SK-N-SH (cell line): ENCODE measurements around the gene NOSTRIN. TPM values are rescaled to one million over a fixed set of nuclear protein-coding genes. Genes with fewer than 3 reads are reported as not detected.

Source experiments
- CTCF ChIA-PET: fragments of 300-600, 350-600 bp; formaldehyde crosslinking; extraction: SDS; loops from one replicate; lab custom pipeline; 2021; lab: Yijun Ruan, JAX
- POLR2A ChIA-PET: fragments of 350-600 bp; sonication (Branson Sonifier 250); formaldehyde crosslinking; extraction: SDS; loops from one replicate; lab custom pipeline; 2020; ENCODE audit warnings: antibody characterized with exemption, inconsistent platforms; lab: Yijun Ruan, JAX
- DNase-seq: peaks from one replicate; pipeline ENCODE4 v3.0.0; 2012
- H2AFZ ChIP-seq: fragments of 200-600 bp; sonication (generic); 2 replicates; pipeline ENCODE4 v1.8.1; 2016; ENCODE audit warnings: antibody characterized with exemption, mild to moderate bottlenecking, low read depth
- H3F3A ChIP-seq: fragments of 200-600 bp; sonication (generic); replicated peaks from 2 replicates; pipeline ENCODE3; 2016; ENCODE audit warnings: antibody characterized with exemption, mild to moderate bottlenecking; ENCODE audit not compliant: insufficient read depth
- H3K27ac ChIP-seq, 2 experiments: fragments of 200-500 bp in 1 of 2; fragments of 200-600 bp in 1 of 2; sonication (Bioruptor generic) in 1 of 2; sonication (generic), shearing (Covaris generic) in 1 of 2; 2 replicates each; pipeline versions ENCODE4 v1.5.1 to v1.6.1; 2014 to 2016; ENCODE audit warnings: low read depth in 2 of 2, inconsistent platforms in 1 of 2, low read length in 1 of 2, mild to moderate bottlenecking in 1 of 2, mixed read lengths in 1 of 2
- H3K27me3 ChIP-seq: fragments of 200-600 bp; sonication (generic), shearing (Covaris generic); 2 replicates; pipeline ENCODE4 v1.6.1; 2016; ENCODE audit warnings: mixed run types; ENCODE audit not compliant: insufficient read depth
- H3K36me3 ChIP-seq, 2 experiments: fragments of 200-500 bp in 1 of 2; fragments of 200-600 bp in 1 of 2; sonication (Bioruptor generic) in 1 of 2; sonication (generic) in 1 of 2; replicated peaks in 1 of 2; 2 replicates each; pipeline versions ENCODE3 to v1.5.1; 2014 to 2016; ENCODE audit warnings: low read length in 1 of 2, mild to moderate bottlenecking in 1 of 2; ENCODE audit not compliant: insufficient read depth in 2 of 2, control insufficient read depth in 1 of 2
- H3K4me1 ChIP-seq, 2 experiments: fragments of 200-500 bp in 1 of 2; fragments of 200-600 bp in 1 of 2; sonication (Bioruptor generic) in 1 of 2; sonication (generic), shearing (Covaris generic) in 1 of 2; 2 replicates each; pipeline versions ENCODE4 v1.5.1 to v1.6.1; 2014 to 2016; ENCODE audit warnings: low read depth in 1 of 2, low read length in 1 of 2, mixed run types in 1 of 2; ENCODE audit not compliant: insufficient read depth in 2 of 2, control insufficient read depth in 1 of 2
- H3K4me2 ChIP-seq: fragments of 200-600 bp; sonication (generic), shearing (Covaris generic); 2 replicates; pipeline ENCODE4 v1.6.1; 2017; ENCODE audit warnings: mixed run types
- H3K4me3 ChIP-seq, 2 experiments: fragments of 200-500 bp in 1 of 2; fragments of 200-600 bp in 1 of 2; sonication (Bioruptor generic) in 1 of 2; sonication (generic), shearing (Covaris generic) in 1 of 2; 2 replicates each; pipeline versions ENCODE4 v1.5.1 to v1.8.1; 2014 to 2016; ENCODE audit warnings: low read depth in 2 of 2, inconsistent platforms in 1 of 2, low read length in 1 of 2, mild to moderate bottlenecking in 1 of 2, mixed read lengths in 1 of 2, moderate library complexity in 1 of 2
- H3K79me2 ChIP-seq: fragments of 200-600 bp; sonication (generic); 2 replicates; pipeline ENCODE4 v1.8.1; 2017; ENCODE audit warnings: mild to moderate bottlenecking; ENCODE audit not compliant: insufficient read depth
- H3K9ac ChIP-seq: fragments of 200-600 bp; sonication (generic); 2 replicates; pipeline ENCODE4 v1.6.1; 2017; ENCODE audit warnings: mixed run types
- H3K9me2 ChIP-seq: fragments of 200-600 bp; sonication (generic); 2 replicates; pipeline ENCODE4 v1.6.1; 2017; ENCODE audit warnings: mixed run types
- H3K9me3 ChIP-seq: fragments of 200-600 bp; sonication (generic); 2 replicates; pipeline ENCODE4 v1.6.1; 2017; ENCODE audit warnings: mixed run types, mild to moderate bottlenecking, moderate library complexity
- H4K20me1 ChIP-seq: fragments of 200-600 bp; sonication (generic); 2 replicates; pipeline ENCODE4 v1.6.1; 2017; ENCODE audit warnings: mild to moderate bottlenecking, mixed run types; ENCODE audit not compliant: insufficient read depth
- CHD2 ChIP-seq: fragments of 150-350 bp; IDR thresholded peaks from 2 replicates; pipeline ENCODE4 v1.6.1; 2018; ENCODE audit warnings: low read length; ENCODE audit not compliant: partially characterized antibody
- FOXJ3 ChIP-seq: sonication (generic); formaldehyde crosslinking; IDR thresholded peaks from 2 replicates; pipeline ENCODE4 v1.5.1; 2020; ENCODE audit warnings: mild to moderate bottlenecking, missing genetic modification reagents
- FOXM1 ChIP-seq: IDR thresholded peaks from 2 replicates; pipeline ENCODE4 v1.4.0; 2012; ENCODE audit warnings: low read depth, mild to moderate bottlenecking
- GABPA ChIP-seq: IDR thresholded peaks from 2 replicates; pipeline ENCODE4 v1.4.0; 2012; ENCODE audit warnings: low read depth, mild to moderate bottlenecking
- MEF2A ChIP-seq: IDR thresholded peaks from 2 replicates; pipeline ENCODE4 v1.4.0; 2012; ENCODE audit warnings: low read depth, borderline replicate concordance
- POLR2AphosphoS5 ChIP-seq: IDR thresholded peaks from 2 replicates; pipeline ENCODE4 v1.6.1; 2012; ENCODE audit warnings: low read depth, low read length
- RAD21 ChIP-seq: IDR thresholded peaks from 2 replicates; pipeline ENCODE4 v1.6.1; 2012; ENCODE audit warnings: mild to moderate bottlenecking, low read length
- RFX5 ChIP-seq: IDR thresholded peaks from 2 replicates; pipeline ENCODE4 v1.6.1; 2012; ENCODE audit warnings: mild to moderate bottlenecking, improper control_type of control experiment, low read length
- SIN3A ChIP-seq: IDR thresholded peaks from 2 replicates; pipeline ENCODE4 v1.6.1; 2012; ENCODE audit warnings: low read depth, mild to moderate bottlenecking, low read length, moderate library complexity, borderline replicate concordance
- WGBS: methylation state at CpG from one replicate; pipeline ENCODE4 v1.1.6; 2017; ENCODE audit warnings: low lambda C conversion rate; 5-methylcytosine and 5-hydroxymethylcytosine counted together
- polyA plus RNA-seq, 3 experiments: library from polyadenylated mRNA; depleted of rRNA; stranded (reverse); fragments of >200 nt; gene quantifications; 2 replicates each; pipeline ENCODE4 v1.2.3, GENCODE V29; 2012
- TF ChIP-seq, protein P1 (sequence below): fragments of 150-350 bp; IDR thresholded peaks from 2 replicates; pipeline ENCODE4 v1.6.1; 2016; ENCODE audit warnings: mild to moderate bottlenecking, low read depth, low read length
- TF ChIP-seq, protein P2 (sequence below): IDR thresholded peaks from 2 replicates; pipeline ENCODE4 v1.6.1; 2012; ENCODE audit warnings: mild to moderate bottlenecking, low read depth, low read length, moderate library complexity
- TF ChIP-seq, protein P3 (sequence below): fragments of 200-600 bp; sonication (generic); IDR thresholded peaks from 2 replicates; pipeline ENCODE4 v1.6.1; 2017; ENCODE audit warnings: antibody characterized with exemption, mild to moderate bottlenecking, moderate library complexity
- TF ChIP-seq, protein P4 (sequence below): fragments of 150-350 bp; IDR thresholded peaks from 2 replicates; pipeline ENCODE4 v1.6.1; 2017; ENCODE audit warnings: antibody characterized with exemption, low read length, low read depth, borderline replicate concordance

NOSTRIN gene
- polyA plus RNA-seq, 1 of the 3 experiments (the other 2 are of a cell fraction), result not detected

DNA sequence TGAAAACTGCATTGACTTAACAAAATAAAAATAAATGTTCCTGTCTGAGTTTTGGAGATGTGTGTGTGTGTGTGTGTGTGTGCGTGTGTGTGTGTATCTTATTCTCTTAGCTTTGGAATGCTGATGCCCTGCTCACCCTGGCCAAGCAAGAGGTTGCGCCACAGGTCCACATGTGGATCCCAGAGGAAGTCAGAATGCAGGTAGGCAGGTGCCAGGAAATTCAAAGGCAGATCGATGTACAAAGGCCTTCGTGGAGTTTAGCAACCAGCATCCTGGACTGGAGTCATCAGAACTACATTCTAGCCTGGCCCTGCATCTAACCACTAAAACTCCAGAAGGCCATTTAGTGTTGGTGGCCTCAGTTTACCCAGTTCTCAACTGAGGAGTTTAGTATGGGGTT lies 111.1 kb downstream of the NOSTRIN start:
- TF ChIP-seq POLR2AphosphoS5, result no peak
- no peak for TF ChIP-seq MEF2A
- no peak for TF ChIP-seq RAD21
- no peak for TF ChIP-seq FOXM1
- TF ChIP-seq, protein P1, sequence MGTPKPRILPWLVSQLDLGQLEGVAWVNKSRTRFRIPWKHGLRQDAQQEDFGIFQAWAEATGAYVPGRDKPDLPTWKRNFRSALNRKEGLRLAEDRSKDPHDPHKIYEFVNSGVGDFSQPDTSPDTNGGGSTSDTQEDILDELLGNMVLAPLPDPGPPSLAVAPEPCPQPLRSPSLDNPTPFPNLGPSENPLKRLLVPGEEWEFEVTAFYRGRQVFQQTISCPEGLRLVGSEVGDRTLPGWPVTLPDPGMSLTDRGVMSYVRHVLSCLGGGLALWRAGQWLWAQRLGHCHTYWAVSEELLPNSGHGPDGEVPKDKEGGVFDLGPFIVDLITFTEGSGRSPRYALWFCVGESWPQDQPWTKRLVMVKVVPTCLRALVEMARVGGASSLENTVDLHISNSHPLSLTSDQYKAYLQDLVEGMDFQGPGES, result no peak
- no peak for TF ChIP-seq GABPA
- no peak for TF ChIP-seq SIN3A
- TF ChIP-seq FOXJ3 (CRISPR knock-in tag), result no peak
- TF ChIP-seq RFX5, result no peak
- TF ChIP-seq, protein P2, sequence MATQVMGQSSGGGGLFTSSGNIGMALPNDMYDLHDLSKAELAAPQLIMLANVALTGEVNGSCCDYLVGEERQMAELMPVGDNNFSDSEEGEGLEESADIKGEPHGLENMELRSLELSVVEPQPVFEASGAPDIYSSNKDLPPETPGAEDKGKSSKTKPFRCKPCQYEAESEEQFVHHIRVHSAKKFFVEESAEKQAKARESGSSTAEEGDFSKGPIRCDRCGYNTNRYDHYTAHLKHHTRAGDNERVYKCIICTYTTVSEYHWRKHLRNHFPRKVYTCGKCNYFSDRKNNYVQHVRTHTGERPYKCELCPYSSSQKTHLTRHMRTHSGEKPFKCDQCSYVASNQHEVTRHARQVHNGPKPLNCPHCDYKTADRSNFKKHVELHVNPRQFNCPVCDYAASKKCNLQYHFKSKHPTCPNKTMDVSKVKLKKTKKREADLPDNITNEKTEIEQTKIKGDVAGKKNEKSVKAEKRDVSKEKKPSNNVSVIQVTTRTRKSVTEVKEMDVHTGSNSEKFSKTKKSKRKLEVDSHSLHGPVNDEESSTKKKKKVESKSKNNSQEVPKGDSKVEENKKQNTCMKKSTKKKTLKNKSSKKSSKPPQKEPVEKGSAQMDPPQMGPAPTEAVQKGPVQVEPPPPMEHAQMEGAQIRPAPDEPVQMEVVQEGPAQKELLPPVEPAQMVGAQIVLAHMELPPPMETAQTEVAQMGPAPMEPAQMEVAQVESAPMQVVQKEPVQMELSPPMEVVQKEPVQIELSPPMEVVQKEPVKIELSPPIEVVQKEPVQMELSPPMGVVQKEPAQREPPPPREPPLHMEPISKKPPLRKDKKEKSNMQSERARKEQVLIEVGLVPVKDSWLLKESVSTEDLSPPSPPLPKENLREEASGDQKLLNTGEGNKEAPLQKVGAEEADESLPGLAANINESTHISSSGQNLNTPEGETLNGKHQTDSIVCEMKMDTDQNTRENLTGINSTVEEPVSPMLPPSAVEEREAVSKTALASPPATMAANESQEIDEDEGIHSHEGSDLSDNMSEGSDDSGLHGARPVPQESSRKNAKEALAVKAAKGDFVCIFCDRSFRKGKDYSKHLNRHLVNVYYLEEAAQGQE, result no peak
- TF ChIP-seq, protein P3, sequence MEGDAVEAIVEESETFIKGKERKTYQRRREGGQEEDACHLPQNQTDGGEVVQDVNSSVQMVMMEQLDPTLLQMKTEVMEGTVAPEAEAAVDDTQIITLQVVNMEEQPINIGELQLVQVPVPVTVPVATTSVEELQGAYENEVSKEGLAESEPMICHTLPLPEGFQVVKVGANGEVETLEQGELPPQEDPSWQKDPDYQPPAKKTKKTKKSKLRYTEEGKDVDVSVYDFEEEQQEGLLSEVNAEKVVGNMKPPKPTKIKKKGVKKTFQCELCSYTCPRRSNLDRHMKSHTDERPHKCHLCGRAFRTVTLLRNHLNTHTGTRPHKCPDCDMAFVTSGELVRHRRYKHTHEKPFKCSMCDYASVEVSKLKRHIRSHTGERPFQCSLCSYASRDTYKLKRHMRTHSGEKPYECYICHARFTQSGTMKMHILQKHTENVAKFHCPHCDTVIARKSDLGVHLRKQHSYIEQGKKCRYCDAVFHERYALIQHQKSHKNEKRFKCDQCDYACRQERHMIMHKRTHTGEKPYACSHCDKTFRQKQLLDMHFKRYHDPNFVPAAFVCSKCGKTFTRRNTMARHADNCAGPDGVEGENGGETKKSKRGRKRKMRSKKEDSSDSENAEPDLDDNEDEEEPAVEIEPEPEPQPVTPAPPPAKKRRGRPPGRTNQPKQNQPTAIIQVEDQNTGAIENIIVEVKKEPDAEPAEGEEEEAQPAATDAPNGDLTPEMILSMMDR, result no peak
- TF ChIP-seq CHD2, result no peak
- TF ChIP-seq, protein P4, sequence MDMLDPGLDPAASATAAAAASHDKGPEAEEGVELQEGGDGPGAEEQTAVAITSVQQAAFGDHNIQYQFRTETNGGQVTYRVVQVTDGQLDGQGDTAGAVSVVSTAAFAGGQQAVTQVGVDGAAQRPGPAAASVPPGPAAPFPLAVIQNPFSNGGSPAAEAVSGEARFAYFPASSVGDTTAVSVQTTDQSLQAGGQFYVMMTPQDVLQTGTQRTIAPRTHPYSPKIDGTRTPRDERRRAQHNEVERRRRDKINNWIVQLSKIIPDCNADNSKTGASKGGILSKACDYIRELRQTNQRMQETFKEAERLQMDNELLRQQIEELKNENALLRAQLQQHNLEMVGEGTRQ, result no peak
- peaks cover 6% of the 10 kb centered on the region for H3K27me3 ChIP-seq
- peaks cover 0 to 4% of the 10 kb centered on the region in 2 experiments; a peak in 2 of 4 replicates for H3K4me1 ChIP-seq
- H3K9me2 ChIP-seq, result no peaks in the 10 kb centered on the region
- no peak overlapping the region for H3K27ac ChIP-seq
- DNase-seq, result no peak
- no peaks in the 10 kb centered on the region for H3K36me3 ChIP-seq
- H3K9ac ChIP-seq, result no peak overlapping the region
- WGBS, result 84% methylated on average over 4 of the region's 4 CpGs
- POLR2A ChIA-PET, result no interaction called here
- H3K79me2 ChIP-seq, result no peaks in the 10 kb centered on the region
- H3K9me3 ChIP-seq, result no peaks in the 10 kb centered on the region
- H2AFZ ChIP-seq, result no peak overlapping the region
- CTCF ChIA-PET, result interaction anchor here (0.5 to 1.6 kb wide), 4 partner anchors 8 to 567 kb away, joined by 3 to 10 read pairs (median 4); no protein-coding TSS in a partner anchor
- no peaks in the 10 kb centered on the region for H3F3A ChIP-seq
- H3K4me3 ChIP-seq, result peak overlapping the region in 1 of 2 experiments; percentile 69; a peak in 1 of 4 replicates
- H4K20me1 ChIP-seq, result no peaks in the 10 kb centered on the region
- 0 out of 2 replicates have a peak overlapping the region, but pooled peaks have one; percentile 93 for H3K4me2 ChIP-seq

Other genes with a start within 250 kb of the NOSTRIN start
- 4.8 TPM in 2 replicates for gene SPC25, start 87.8 kb downstream of the NOSTRIN start, polyA plus RNA-seq (2012; rRNA removed)
- not detected in 2 replicates for gene G6PC2, start 98.7 kb downstream of the NOSTRIN start, polyA plus RNA-seq (2012; rRNA removed)
- not detected in 2 replicates for gene ABCB11, start 228.7 kb downstream of the NOSTRIN start, polyA plus RNA-seq (2012; rRNA removed)